NB4 (cell line): ENCODE results near the gene NIN.

Experiments used
- MYC ChIP-seq: IDR thresholded peaks from 2 replicates; pipeline ENCODE4 v1.6.1; 2011; ENCODE audit warnings: low read depth, low read length
- POLR2A ChIP-seq: IDR thresholded peaks from 2 replicates; pipeline ENCODE4 v1.6.1; 2011; ENCODE audit warnings: mild to moderate bottlenecking; ENCODE audit not compliant: insufficient read length; ENCODE audit errors: extremely low read depth
- TF ChIP-seq, protein P1 (sequence below): IDR thresholded peaks from one replicate; pipeline ENCODE4 v1.5.1; 2012; ENCODE audit warnings: low read depth, low read length
- TF ChIP-seq, protein P2 (sequence below): IDR thresholded peaks from 2 replicates; pipeline ENCODE4 v1.6.1; 2011; ENCODE audit warnings: low read depth, low read length

DNA sequence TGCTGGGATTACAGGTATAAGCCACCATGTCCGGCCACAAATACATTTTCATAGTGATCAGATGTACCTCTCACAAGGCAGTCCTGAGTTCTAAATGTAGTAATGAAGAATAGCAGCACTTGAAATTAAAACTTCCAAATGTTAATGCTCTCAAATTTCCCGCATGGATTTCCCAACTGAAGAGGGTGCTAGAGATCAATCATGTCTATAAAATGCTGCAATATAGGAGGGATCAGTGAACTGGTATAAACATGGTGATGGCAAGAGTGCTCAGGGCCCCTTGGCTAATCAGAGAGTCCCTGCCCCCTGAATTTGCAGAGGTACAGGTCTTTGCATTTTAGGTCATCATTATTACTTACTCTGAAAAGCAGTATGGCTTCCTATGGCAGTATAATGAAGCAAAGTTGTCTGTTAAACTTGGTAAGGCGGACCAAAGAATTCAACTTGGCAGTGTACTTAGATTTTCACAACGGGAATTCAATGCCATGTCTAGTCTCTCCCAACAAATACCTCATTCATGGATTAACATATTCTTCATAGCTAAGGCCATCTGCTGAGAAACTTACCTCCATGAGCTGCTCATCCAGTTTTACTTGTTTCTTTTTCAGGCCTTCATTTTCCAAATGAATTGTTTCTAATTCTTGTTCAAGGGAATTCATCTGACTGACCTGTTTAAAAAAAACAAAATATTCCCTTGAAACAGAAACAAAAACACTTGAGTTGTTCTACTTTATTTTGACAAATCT lies 95.8 kb downstream of the NIN start:
- TF ChIP-seq POLR2A = no peak
- TF ChIP-seq, protein P1, sequence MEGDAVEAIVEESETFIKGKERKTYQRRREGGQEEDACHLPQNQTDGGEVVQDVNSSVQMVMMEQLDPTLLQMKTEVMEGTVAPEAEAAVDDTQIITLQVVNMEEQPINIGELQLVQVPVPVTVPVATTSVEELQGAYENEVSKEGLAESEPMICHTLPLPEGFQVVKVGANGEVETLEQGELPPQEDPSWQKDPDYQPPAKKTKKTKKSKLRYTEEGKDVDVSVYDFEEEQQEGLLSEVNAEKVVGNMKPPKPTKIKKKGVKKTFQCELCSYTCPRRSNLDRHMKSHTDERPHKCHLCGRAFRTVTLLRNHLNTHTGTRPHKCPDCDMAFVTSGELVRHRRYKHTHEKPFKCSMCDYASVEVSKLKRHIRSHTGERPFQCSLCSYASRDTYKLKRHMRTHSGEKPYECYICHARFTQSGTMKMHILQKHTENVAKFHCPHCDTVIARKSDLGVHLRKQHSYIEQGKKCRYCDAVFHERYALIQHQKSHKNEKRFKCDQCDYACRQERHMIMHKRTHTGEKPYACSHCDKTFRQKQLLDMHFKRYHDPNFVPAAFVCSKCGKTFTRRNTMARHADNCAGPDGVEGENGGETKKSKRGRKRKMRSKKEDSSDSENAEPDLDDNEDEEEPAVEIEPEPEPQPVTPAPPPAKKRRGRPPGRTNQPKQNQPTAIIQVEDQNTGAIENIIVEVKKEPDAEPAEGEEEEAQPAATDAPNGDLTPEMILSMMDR = no peak
- no peak for TF ChIP-seq MYC
- TF ChIP-seq, protein P2, sequence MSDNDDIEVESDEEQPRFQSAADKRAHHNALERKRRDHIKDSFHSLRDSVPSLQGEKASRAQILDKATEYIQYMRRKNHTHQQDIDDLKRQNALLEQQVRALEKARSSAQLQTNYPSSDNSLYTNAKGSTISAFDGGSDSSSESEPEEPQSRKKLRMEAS = no peak
